Occipital lobe (tissue), 2 donors: ENCODE measurements around the gene PSMG4. TPM values are rescaled to one million over a fixed set of nuclear protein-coding genes. Genes with fewer than 3 reads are reported as not detected.
A peak's percentile ranks its signal among the peaks of the same experiment; 100 is the strongest.

Experiments
- DNase-seq: peaks from one replicate; lab custom pipeline; 2025; lab: John Stamatoyannopoulos, UW
- total RNA-seq: library from RNA; depleted of rRNA; stranded (reverse); fragments of >200 nt; gene quantifications from one replicate; pipeline ENCODE4 v1.2.3, GENCODE V29; 2014

PSMG4 gene
- total RNA-seq, result 28.5 TPM

- peak; percentile 92 for DNase-seq
Measured at GRCh38 chr6:3258720-3259490, at the start of gene PSMG4. PSMG4 (plus strand) TSS chr6:3258947; CDS start chr6:3259023, 76 bp downstream.

GRCh38 chr6:3209114-3210023 is 49.4 kb upstream of the PSMG4 start:
- peak; percentile 34 for DNase-seq

GRCh38 chr6:3210024-3210610 is 48.6 kb upstream of the PSMG4 start:
- DNase-seq, result no peak

- peak; percentile 49 for DNase-seq
Measured at GRCh38 chr6:3211681-3212080, 47.1 kb upstream of the PSMG4 start.

GRCh38 chr6:3212261-3212660 is 46.5 kb upstream of the PSMG4 start:
- DNase-seq, result no peak

GRCh38 chr6:3213334-3213695 is 45.4 kb upstream of the PSMG4 start:
- no peak for DNase-seq

- DNase-seq, result no peak
Measured at GRCh38 chr6:3214898-3215297, 43.8 kb upstream of the PSMG4 start.

- no peak for DNase-seq
Measured at GRCh38 chr6:3217286-3217685, 41.5 kb upstream of the PSMG4 start.

- no peak for DNase-seq
Measured at GRCh38 chr6:3218266-3218665, 40.5 kb upstream of the PSMG4 start.

- DNase-seq, result no peak
Measured at GRCh38 chr6:3220366-3220765, 38.4 kb upstream of the PSMG4 start.

GRCh38 chr6:3221578-3221977 is 37.2 kb upstream of the PSMG4 start:
- DNase-seq, result no peak

GRCh38 chr6:3222506-3223038 is 36.2 kb upstream of the PSMG4 start:
- DNase-seq, result no peak

GRCh38 chr6:3226042-3226441 is 32.7 kb upstream of the PSMG4 start:
- DNase-seq, result no peak

- DNase-seq, result peak; percentile 22
Measured at GRCh38 chr6:3226481-3227362, 32.0 kb upstream of the PSMG4 start.

GRCh38 chr6:3227363-3228045 is 31.2 kb upstream of the PSMG4 start, which contains the start of gene TUBB2B:
TUBB2B (minus strand) TSS chr6:3227653; CDS start chr6:3227543, 110 bp downstream.
- DNase-seq, result peak; percentile 35

- no peak for DNase-seq
Measured at GRCh38 chr6:3228046-3228671, 30.6 kb upstream of the PSMG4 start.

GRCh38 chr6:3228771-3229565 is 29.8 kb upstream of the PSMG4 start:
- DNase-seq, result peak; percentile 33

GRCh38 chr6:3229566-3230178 is 29.1 kb upstream of the PSMG4 start:
- peak; percentile 32 for DNase-seq
